RWPE2 (cell line): ENCODE data around the gene TBC1D20.
A peak's percentile ranks its signal among the peaks of the same experiment; 100 is the strongest.

Experiments used
- ATAC-seq: fragments of 200-7000 bp; cut with Tn5 transposase; 3 replicates; pipeline ENCODE4 v1.9.1; 2021; ENCODE audit warnings: low read depth
- DNase-seq: peaks from one replicate; pipeline ENCODE4 v3.0.0-alpha.2; 2020; ENCODE audit warnings: low spot score
- H3K27ac ChIP-seq: fragments of 450-650 bp; 2 replicates; pipeline ENCODE4 v1.5.1; 2017; ENCODE audit warnings: mild to moderate bottlenecking; ENCODE audit not compliant: poor library complexity, severe bottlenecking
- H3K27me3 ChIP-seq: fragments of 250-450 bp; sonication (Bioruptor Pico); 2 replicates; pipeline ENCODE4 v1.5.1; 2021; ENCODE audit warnings: mild to moderate bottlenecking, moderate library complexity; ENCODE audit not compliant: insufficient read depth, poor library complexity, severe bottlenecking
- H3K36me3 ChIP-seq: fragments of 250-450 bp; sonication (Bioruptor Pico); 2 replicates; pipeline ENCODE4 v1.5.1; 2020; ENCODE audit warnings: low read depth, mild to moderate bottlenecking, moderate library complexity
- H3K4me1 ChIP-seq: fragments of 250-450 bp; sonication (Bioruptor Pico); 2 replicates; pipeline ENCODE4 v1.5.1; 2021; ENCODE audit warnings: mild to moderate bottlenecking, moderate library complexity; ENCODE audit not compliant: insufficient read depth, poor library complexity, severe bottlenecking
- H3K4me3 ChIP-seq: fragments of 250-450 bp; sonication (Bioruptor Pico); 2 replicates; pipeline ENCODE4 v1.5.1; 2021; ENCODE audit warnings: mild to moderate bottlenecking, moderate library complexity; ENCODE audit not compliant: severe bottlenecking
- H3K9me3 ChIP-seq: fragments of 250-450 bp; sonication (Bioruptor Pico); 2 replicates; pipeline ENCODE4 v1.5.1; 2021; ENCODE audit warnings: mild to moderate bottlenecking, moderate library complexity; ENCODE audit not compliant: severe bottlenecking
- TF ChIP-seq, protein P1 (sequence below): fragments of 450-650 bp; IDR thresholded peaks from one replicate; pipeline ENCODE4 v1.5.1; 2017; ENCODE audit warnings: mild to moderate bottlenecking, moderate library complexity; ENCODE audit not compliant: poor library complexity, severe bottlenecking

TBC1D20 gene

DNA sequence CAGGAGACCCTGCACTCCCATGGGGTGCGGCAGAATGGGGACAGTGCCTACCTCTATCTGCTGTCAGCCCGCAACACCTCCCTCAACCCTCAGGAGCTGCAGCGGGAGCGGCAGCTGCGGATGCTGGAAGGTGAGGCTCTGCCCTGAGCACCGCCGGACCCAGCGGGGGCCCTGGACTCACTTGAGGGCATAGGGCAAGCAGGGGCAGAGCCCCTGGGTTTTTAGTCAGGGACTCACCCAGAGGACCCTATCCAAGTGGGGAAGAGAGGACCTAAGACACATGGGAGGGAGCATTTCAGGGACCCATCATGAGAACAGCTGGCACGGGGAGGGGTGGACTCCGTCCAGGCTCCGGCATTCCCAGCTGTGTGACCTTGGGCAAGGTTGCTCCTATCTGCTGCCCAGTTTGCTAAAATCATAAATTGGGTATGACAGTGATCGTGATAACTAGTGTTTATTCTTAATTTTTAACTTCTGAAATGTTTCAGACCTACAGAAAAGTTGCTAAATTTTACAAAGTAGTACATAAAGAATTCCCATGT is 44.5 kb downstream of the TBC1D20 start:
- ATAC-seq (no peak), DNase-seq (no peak)
- no peaks in the 10 kb centered on the region for H3K9me3 ChIP-seq
- peaks cover 91% of the 10 kb centered on the region for H3K36me3 ChIP-seq
- TF ChIP-seq, protein P1, sequence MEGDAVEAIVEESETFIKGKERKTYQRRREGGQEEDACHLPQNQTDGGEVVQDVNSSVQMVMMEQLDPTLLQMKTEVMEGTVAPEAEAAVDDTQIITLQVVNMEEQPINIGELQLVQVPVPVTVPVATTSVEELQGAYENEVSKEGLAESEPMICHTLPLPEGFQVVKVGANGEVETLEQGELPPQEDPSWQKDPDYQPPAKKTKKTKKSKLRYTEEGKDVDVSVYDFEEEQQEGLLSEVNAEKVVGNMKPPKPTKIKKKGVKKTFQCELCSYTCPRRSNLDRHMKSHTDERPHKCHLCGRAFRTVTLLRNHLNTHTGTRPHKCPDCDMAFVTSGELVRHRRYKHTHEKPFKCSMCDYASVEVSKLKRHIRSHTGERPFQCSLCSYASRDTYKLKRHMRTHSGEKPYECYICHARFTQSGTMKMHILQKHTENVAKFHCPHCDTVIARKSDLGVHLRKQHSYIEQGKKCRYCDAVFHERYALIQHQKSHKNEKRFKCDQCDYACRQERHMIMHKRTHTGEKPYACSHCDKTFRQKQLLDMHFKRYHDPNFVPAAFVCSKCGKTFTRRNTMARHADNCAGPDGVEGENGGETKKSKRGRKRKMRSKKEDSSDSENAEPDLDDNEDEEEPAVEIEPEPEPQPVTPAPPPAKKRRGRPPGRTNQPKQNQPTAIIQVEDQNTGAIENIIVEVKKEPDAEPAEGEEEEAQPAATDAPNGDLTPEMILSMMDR, result no peak
- H3K27me3 ChIP-seq, result no peaks in the 10 kb centered on the region
- no peak overlapping the region for H3K27ac ChIP-seq
- H3K4me3 ChIP-seq, result no peak overlapping the region
- H3K4me1 ChIP-seq, result no peaks in the 10 kb centered on the region

DNA sequence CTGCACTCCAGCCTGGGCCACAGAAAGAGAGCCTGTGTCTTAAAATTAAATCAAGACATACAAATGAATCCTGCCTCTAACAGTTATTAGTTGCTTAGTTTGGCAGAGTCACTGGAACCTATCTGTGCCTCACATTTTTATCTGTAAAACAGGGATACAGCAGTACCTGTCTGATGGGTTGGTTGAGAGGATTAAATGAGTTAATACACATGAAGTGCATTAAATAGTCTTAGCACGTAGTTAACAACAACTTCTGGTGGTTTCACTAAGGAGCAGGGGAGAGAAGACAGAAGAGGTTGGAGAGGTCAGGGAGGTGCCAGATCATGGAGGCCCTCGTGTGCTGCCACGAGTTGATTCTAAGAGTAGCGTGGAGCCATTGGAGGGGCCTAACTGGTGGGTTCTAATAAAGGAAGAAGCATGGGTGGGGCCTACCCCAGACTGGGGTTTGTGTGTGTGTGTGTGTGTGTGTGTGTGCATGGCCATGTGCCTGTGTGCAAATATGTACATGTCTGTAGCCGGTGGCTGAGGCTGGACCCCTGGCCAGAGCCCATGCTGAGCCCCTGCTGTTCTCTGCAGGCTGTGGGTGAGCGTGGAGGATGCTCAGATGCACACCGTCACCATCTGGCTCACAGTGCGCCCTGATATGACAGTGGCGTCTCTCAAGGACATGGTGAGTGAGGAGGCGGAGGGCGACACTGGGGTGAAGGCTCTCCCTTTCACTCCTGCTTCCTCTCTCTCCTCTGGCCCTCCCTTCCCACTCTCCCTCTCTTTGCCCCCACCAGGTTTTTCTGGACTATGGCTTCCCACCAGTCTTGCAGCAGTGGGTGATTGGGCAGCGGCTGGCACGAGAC is 45.2 kb downstream of the TBC1D20 start:
- peaks cover 91% of the 10 kb centered on the region for H3K36me3 ChIP-seq

DNA sequence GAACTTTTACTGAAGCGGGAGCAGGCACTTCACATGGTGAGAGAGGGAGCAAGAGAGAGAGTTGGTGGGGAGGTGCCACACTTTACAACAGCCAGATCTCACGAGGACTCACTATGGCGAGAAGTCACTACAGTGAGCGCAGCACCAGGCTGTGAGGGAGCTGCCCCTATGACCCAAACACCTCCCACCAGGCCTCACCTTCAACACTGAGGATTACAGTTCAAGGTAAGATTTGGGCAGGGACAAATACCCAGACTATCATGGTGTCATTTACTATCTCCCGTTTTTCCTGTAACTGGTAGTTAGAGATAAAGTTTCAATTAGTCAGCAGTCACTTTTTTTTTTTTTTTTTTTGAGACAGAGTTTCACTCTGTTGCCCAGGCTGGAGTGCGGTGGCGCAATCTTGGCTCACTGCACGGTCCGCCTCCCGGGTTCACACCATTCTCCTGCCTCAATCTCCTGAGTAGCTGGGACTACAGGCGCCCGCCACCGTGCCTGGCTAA is 46.5 kb downstream of the TBC1D20 start:
- DNase-seq (no peak), ATAC-seq (no peak)
- H3K36me3 ChIP-seq, result peaks cover 91% of the 10 kb centered on the region
- H3K9me3 ChIP-seq, result no peaks in the 10 kb centered on the region
- H3K27ac ChIP-seq, result peak overlapping the region; percentile 2
- peaks cover 5% of the 10 kb centered on the region for H3K4me1 ChIP-seq
- no peak overlapping the region for H3K4me3 ChIP-seq
- H3K27me3 ChIP-seq, result no peaks in the 10 kb centered on the region
- TF ChIP-seq, protein P1, result no peak

More for the DNA sequence above, 45.2 kb downstream of the TBC1D20 start:
- no peaks in the 10 kb centered on the region for H3K27me3 ChIP-seq
- TF ChIP-seq, protein P1, result no peak
- ATAC-seq (no peak), DNase-seq (no peak)
- peak overlapping the region; percentile 2 for H3K27ac ChIP-seq
- H3K4me3 ChIP-seq, result no peak overlapping the region
- peaks cover 4% of the 10 kb centered on the region for H3K4me1 ChIP-seq
- H3K9me3 ChIP-seq, result no peaks in the 10 kb centered on the region

DNA sequence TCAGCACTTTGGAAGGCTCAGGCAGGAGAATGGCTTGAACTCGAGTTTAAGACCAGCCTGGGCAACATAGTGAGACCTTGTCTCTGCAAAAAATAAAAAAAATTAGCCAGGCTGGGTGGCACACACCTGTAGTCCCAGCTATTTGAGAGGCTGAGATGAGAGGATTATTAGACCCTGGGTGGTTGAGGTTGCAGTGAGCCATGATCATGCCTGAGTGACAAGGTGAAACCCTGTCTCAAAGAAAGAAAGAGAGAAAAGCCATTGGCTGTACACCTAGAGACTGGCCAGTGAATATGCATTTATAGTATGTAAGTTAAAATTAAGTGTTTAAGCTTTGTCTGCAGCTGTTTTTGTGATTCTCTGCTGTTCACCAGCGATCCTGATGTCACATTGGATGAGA is 48.2 kb downstream of the TBC1D20 start:
- DNase-seq, result no peak
- TF ChIP-seq, protein P1, result no peak
- Histone ChIP-seq H3K27me3 (no peaks in the 10 kb centered on the region), H3K9me3 (no peaks in the 10 kb centered on the region), H3K4me3 (no peak overlapping the region), H3K27ac (no peak overlapping the region), H3K36me3 (peaks cover 95% of the 10 kb centered on the region), H3K4me1 (peaks cover 18% of the 10 kb centered on the region)
- ATAC-seq, result no peak
